GM18951 (cell line): ENCODE data around the gene CEP131.

Experiments
- POLR2A ChIP-seq: IDR thresholded peaks from 4 replicates; pipeline ENCODE4 v1.6.1; 2011; ENCODE audit warnings: mild to moderate bottlenecking; ENCODE audit not compliant: insufficient read length, insufficient read depth; ENCODE audit errors: extremely low read depth
- in situ Hi-C: fragments of 300-500 bp; cut with MboI; formaldehyde crosslinking; loops from one replicate; pipeline ENCODE4 v1.12.0; 2022; ENCODE audit warnings: low sequenced_read_pairs, mixed read lengths, inconsistent platforms; ENCODE audit not compliant: unreplicated experiment

The CEP131 gene

GRCh38 chr17:81239714-81240555 is 17.2 kb upstream of the CEP131 start:
- TF ChIP-seq POLR2A: peak; percentile 38
- in situ Hi-C loops: no loop called here

GRCh38 chr17:81238815-81239713 is 16.3 kb upstream of the CEP131 start, which contains the start of the genes NDUFAF8 and TEPSIN:
Gene NDUFAF8, plus strand, starts transcription at chr17:81239318. Its CDS starts 46 bp downstream, at chr17:81239364.
Gene TEPSIN, minus strand, starts transcription at chr17:81239055. Its CDS starts 22 bp downstream, at chr17:81239033.
- in situ Hi-C loops: no loop called here
- TF ChIP-seq POLR2A: peak; percentile 63

GRCh38 chr17:81238490-81238814 is 15.7 kb upstream of the CEP131 start:
- TF ChIP-seq POLR2A: no peak
- in situ Hi-C loops: no loop called here

- in situ Hi-C loops: no loop called here
- TF ChIP-seq POLR2A: no peak
These were observed 15.1 kb upstream of the CEP131 start for GRCh38 chr17:81237591-81238489.

- no peak for TF ChIP-seq POLR2A
- in situ Hi-C loops: no loop called here
These were observed 14.0 kb upstream of the CEP131 start for GRCh38 chr17:81236784-81237183.

- in situ Hi-C loops: no loop called here
- no peak for TF ChIP-seq POLR2A
These were observed 13.3 kb upstream of the CEP131 start for GRCh38 chr17:81235822-81236740.

GRCh38 chr17:81234940-81235821 is 12.4 kb upstream of the CEP131 start:
- in situ Hi-C loops: no loop called here
- TF ChIP-seq POLR2A: no peak

- TF ChIP-seq POLR2A: no peak
These were observed 11.7 kb upstream of the CEP131 start for GRCh38 chr17:81234506-81234855.

GRCh38 chr17:81233811-81234505 is 11.2 kb upstream of the CEP131 start:
- in situ Hi-C loops: no loop called here
- TF ChIP-seq POLR2A: no peak

More at GRCh38 chr17:81234506-81234855, 11.7 kb upstream of the CEP131 start:
- in situ Hi-C loops: no loop called here

GRCh38 chr17:81233316-81233715 is 10.6 kb upstream of the CEP131 start:
- in situ Hi-C loops: no loop called here
- no peak for TF ChIP-seq POLR2A

- TF ChIP-seq POLR2A: no peak
- in situ Hi-C loops: no loop called here
These were observed 10.0 kb upstream of the CEP131 start for GRCh38 chr17:81232616-81233241.
